ENCODE measurements around the gene PSMB5. TPM values are rescaled to one million over a fixed set of nuclear protein-coding genes. Genes with fewer than 3 reads are reported as not detected.

PSMB5 gene
- total and polyA plus RNA-seq, 9 of the 15 experiments (the other 6 are each of a cell fraction or from before 2014, with no cell fraction given) = 198 to 1,870 (median 269) TPM

- TF ChIP-seq, protein P1, sequence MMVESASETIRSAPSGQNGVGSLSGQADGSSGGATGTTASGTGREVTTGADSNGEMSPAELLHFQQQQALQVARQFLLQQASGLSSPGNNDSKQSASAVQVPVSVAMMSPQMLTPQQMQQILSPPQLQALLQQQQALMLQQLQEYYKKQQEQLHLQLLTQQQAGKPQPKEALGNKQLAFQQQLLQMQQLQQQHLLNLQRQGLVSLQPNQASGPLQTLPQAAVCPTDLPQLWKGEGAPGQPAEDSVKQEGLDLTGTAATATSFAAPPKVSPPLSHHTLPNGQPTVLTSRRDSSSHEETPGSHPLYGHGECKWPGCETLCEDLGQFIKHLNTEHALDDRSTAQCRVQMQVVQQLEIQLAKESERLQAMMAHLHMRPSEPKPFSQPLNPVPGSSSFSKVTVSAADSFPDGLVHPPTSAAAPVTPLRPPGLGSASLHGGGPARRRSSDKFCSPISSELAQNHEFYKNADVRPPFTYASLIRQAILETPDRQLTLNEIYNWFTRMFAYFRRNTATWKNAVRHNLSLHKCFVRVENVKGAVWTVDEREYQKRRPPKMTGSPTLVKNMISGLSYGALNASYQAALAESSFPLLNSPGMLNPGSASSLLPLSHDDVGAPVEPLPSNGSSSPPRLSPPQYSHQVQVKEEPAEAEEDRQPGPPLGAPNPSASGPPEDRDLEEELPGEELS (CRISPR knock-in tag; IDR thresholded peaks at IDR 0.05; ENCODE audit: borderline replicate concordance) = no peak
- TF ChIP-seq OTX1 (CRISPR knock-in tag; IDR thresholded peaks at IDR 0.05) (no peak), ZNF780A (CRISPR knock-in tag; IDR thresholded peaks at IDR 0.05) (no peak), TAL1 (IDR thresholded peaks at IDR 0.05) (no peak), NBN (IDR thresholded peaks at IDR 0.05; ENCODE audit: low read depth) (peak; percentile 65; the same call in 1 of the 2 replicates), ZNF589 (CRISPR knock-in tag; IDR thresholded peaks at IDR 0.05; ENCODE audit: low read depth) (no peak), RUNX1 (IDR thresholded peaks at IDR 0.05; ENCODE audit: low read depth) (no peak), SMAD1 (IDR thresholded peaks at IDR 0.05; ENCODE audit: low read depth, low read length, partially characterized antibody) (no peak), BCOR (IDR thresholded peaks at IDR 0.05) (peak; percentile 57), SRSF3 (IDR thresholded peaks at IDR 0.05; ENCODE audit: insufficient read depth, low read length) (no peak), CREB5 (CRISPR knock-in tag; IDR thresholded peaks at IDR 0.05) (no peak), GTF2F1 (IDR thresholded peaks at IDR 0.05; ENCODE audit: low read depth, low read length) (no peak), HLTF (IDR thresholded peaks at IDR 0.05) (peak; percentile 53; the same call in 1 of the 2 replicates), CXXC5 (CRISPR knock-in tag; IDR thresholded peaks at IDR 0.05) (peak; percentile 32; the same call in 1 of the 2 replicates), PURB (CRISPR knock-in tag; IDR thresholded peaks at IDR 0.05; ENCODE audit: low read depth) (no peak), CAMTA2 (CRISPR knock-in tag; conservative IDR thresholded peaks at IDR 0.05) (no peak), ZNF12 (CRISPR knock-in tag; IDR thresholded peaks at IDR 0.05) (no peak), MEF2D (tag; conservative IDR thresholded peaks at IDR 0.05; ENCODE audit: low read depth) (no peak), PYGO2 (tag; IDR thresholded peaks at IDR 0.05) (no peak), PRDM10 (IDR thresholded peaks at IDR 0.05; ENCODE audit: partially characterized antibody) (no peak), ZNF134 (CRISPR knock-in tag; conservative IDR thresholded peaks at IDR 0.05) (no peak)
- TF ChIP-seq, protein P2, sequence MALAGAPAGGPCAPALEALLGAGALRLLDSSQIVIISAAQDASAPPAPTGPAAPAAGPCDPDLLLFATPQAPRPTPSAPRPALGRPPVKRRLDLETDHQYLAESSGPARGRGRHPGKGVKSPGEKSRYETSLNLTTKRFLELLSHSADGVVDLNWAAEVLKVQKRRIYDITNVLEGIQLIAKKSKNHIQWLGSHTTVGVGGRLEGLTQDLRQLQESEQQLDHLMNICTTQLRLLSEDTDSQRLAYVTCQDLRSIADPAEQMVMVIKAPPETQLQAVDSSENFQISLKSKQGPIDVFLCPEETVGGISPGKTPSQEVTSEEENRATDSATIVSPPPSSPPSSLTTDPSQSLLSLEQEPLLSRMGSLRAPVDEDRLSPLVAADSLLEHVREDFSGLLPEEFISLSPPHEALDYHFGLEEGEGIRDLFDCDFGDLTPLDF (CRISPR knock-in tag; IDR thresholded peaks at IDR 0.05) = no peak
These were observed 21.6 kb upstream of the PSMB5 start (continued) for GRCh38 chr14:23056145-23056955.
